ENCODE measurements around the gene COG1. TPM values are rescaled to one million over a fixed set of nuclear protein-coding genes. Genes with fewer than 3 reads are reported as not detected.

COG1 gene, protein sequence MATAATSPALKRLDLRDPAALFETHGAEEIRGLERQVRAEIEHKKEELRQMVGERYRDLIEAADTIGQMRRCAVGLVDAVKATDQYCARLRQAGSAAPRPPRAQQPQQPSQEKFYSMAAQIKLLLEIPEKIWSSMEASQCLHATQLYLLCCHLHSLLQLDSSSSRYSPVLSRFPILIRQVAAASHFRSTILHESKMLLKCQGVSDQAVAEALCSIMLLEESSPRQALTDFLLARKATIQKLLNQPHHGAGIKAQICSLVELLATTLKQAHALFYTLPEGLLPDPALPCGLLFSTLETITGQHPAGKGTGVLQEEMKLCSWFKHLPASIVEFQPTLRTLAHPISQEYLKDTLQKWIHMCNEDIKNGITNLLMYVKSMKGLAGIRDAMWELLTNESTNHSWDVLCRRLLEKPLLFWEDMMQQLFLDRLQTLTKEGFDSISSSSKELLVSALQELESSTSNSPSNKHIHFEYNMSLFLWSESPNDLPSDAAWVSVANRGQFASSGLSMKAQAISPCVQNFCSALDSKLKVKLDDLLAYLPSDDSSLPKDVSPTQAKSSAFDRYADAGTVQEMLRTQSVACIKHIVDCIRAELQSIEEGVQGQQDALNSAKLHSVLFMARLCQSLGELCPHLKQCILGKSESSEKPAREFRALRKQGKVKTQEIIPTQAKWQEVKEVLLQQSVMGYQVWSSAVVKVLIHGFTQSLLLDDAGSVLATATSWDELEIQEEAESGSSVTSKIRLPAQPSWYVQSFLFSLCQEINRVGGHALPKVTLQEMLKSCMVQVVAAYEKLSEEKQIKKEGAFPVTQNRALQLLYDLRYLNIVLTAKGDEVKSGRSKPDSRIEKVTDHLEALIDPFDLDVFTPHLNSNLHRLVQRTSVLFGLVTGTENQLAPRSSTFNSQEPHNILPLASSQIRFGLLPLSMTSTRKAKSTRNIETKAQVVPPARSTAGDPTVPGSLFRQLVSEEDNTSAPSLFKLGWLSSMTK
- total RNA-seq = 19.9 and 23.5 TPM in 2 replicates

DNA sequence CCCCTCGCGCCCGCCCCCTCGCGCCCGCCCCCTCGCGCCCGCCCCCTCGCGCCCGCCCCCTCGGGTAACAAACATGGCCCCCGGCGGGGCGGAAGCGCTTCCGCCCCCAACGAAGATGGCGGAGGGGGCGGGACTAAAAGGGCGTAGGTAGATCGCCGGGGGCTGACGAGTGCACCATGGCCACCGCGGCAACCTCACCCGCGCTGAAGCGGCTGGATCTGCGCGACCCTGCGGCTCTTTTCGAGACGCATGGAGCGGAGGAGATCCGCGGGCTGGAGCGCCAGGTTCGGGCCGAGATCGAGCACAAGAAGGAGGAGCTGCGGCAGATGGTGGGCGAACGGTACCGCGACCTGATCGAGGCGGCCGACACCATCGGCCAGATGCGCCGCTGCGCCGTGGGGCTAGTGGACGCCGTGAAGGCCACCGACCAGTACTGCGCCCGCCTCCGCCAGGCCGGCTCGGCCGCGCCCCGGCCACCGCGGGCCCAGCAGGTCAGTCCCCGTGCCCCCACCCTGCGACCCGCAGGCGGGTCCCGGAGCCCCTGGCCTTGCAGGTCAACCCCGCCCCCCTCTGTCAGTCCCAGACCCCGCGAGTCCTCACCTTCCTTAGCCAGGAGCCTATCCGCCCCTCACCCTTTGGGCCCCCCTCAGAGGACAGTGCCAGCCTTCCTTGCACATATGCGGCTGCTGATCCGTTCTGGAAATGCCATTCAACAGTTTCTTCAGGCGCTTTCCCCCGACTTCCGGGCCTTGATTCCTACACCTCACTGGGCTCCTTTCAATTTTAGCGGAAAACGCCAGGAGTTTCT lies at the start of gene COG1:
Gene COG1, plus strand, starts transcription at position 162 of the 808 bp plus-strand sequence. Its CDS starts 15 bp downstream, at position 177.

Other genes with a start within 250 kb of the COG1 start
- 5.2 and 11.2 TPM in 2 replicates for gene SLC39A11, start 100.4 kb upstream of the COG1 start, total RNA-seq
- gene SSTR2, start 28.0 kb upstream of the COG1 start, total RNA-seq = under 0.01 TPM in 1 of 2 replicates, not detected in the other
- not detected in 2 replicates for gene CPSF4L, start 68.8 kb downstream of the COG1 start, total RNA-seq
- 55.4 and 56.9 TPM in 2 replicates for gene CDC42EP4, start 118.9 kb downstream of the COG1 start, total RNA-seq